ENCODE data around the gene SLC6A3. TPM values are rescaled to one million over a fixed set of nuclear protein-coding genes. Genes with fewer than 3 reads are reported as not detected.

Gene SLC6A3
- total RNA-seq, 1 donor from 2014 or later = 0.16 TPM

DNA sequence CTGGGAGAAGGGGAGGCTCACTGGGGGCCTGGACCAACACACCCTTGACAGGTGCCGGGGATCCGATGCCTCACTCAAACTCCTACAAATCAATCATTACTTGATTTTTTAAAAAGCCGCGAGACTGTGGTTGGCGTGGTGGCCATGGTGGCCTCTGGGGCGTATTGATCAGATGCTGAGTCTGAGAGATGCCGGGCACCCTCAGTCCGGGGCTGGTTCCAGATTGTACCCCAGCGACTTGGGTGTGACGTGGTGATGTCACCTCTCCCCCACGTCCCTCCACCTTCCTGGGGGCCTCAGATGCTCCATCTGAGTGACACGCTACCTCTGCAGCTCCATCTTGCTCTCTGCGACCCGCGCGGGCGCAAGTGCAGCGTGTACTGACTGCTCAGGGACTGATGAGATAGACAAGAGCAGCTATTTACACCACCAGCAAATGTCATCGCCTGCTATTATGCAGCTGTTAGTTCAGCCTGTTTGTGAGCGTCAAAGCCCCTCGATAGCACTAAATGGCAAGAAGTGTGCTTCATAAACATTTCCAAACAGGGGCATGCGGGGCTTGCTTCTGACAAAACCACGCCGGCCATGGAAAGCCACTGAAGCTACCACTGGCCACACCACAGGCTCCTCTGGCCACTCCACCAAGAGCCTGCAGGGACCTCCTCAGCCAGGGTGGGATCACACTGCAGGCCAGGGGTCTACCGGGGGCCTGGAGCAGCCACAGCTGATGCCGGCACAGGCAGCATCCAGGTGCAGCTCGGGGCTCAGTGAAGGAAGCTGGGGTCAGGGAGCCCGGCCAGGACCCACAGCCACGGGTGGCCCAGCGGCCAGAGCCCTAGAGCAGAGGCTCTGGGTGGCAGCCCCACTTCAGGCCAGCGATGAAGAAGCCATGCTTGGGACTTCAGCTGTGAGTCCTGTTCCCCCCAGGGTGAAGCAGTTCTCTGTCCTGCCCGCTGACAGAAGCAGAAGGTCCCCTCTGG lies 50.1 kb downstream of the SLC6A3 start:
- no peaks in the 10 kb centered on the region for H3K36me3 Mint-ChIP-seq (ENCODE audit: low read depth)
- peaks cover 50% of the 10 kb centered on the region for H3K27me3 Mint-ChIP-seq (ENCODE audit: low read depth)
- TF ChIP-seq, protein P1, sequence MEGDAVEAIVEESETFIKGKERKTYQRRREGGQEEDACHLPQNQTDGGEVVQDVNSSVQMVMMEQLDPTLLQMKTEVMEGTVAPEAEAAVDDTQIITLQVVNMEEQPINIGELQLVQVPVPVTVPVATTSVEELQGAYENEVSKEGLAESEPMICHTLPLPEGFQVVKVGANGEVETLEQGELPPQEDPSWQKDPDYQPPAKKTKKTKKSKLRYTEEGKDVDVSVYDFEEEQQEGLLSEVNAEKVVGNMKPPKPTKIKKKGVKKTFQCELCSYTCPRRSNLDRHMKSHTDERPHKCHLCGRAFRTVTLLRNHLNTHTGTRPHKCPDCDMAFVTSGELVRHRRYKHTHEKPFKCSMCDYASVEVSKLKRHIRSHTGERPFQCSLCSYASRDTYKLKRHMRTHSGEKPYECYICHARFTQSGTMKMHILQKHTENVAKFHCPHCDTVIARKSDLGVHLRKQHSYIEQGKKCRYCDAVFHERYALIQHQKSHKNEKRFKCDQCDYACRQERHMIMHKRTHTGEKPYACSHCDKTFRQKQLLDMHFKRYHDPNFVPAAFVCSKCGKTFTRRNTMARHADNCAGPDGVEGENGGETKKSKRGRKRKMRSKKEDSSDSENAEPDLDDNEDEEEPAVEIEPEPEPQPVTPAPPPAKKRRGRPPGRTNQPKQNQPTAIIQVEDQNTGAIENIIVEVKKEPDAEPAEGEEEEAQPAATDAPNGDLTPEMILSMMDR (conservative IDR thresholded peaks at IDR 0.05) = no peak
- no peak overlapping the region for H3K27ac Mint-ChIP-seq (ENCODE audit: unreplicated experiment)
- H3K4me3 Mint-ChIP-seq = no peak overlapping the region
- peaks cover 3% of the 10 kb centered on the region for H3K9me3 Mint-ChIP-seq
- no peak for DNase-seq (ENCODE audit: low read depth, low spot score)
- no peaks in the 10 kb centered on the region for H3K4me1 Mint-ChIP-seq

DNA sequence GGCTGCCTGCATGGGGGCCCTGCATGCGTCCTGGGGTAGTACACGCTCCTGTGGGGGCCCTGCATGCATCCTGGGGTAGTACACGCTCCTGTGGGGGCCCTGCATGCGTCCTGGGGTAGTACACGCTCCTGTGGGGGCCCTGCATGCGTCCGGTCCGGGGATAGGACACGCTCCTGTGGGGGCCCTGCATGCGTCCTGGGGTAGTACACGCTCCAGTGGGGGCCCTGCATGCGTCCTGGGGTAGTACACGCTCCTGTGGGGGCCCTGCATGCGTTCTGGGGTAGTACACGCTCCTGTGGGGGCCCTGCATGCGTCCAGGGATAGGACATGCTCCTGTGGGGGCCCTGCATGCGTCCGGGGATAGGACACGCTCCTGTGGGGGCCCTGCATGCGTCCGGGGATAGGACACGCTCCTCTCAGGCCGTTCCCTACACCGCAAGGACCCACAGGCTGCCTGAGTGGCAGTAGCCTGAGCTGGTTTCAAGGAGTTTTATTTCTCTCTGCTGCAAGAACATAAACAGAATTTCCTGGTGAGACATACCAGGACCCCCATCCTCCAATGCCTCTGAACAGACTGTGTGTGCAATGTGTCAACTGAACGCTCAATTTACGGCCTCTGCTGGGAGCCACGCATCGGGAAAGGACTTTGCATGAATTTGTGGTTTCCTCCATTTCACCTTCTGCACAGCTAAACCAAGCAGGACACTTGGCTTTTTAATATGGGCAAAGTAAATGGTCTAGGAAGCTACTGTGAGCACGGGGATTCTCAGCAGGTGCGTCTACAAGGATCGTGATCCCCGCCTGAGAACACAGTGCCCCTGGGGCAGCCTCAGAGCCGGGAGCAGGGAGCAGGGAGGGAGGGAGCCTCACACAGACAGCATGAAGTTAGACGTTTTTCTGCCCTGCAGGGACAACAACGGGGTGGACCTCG lies 51.4 kb downstream of the SLC6A3 start:
- Mint-ChIP-seq H3K36me3 (ENCODE audit: low read depth) (no peaks in the 10 kb centered on the region), H3K4me3 (no peak overlapping the region), H3K27me3 (ENCODE audit: low read depth) (peaks cover 63% of the 10 kb centered on the region), H3K27ac (ENCODE audit: unreplicated experiment) (no peak overlapping the region), H3K9me3 (peaks cover 3% of the 10 kb centered on the region), H3K4me1 (no peaks in the 10 kb centered on the region)
- DNase-seq (ENCODE audit: low read depth, low spot score) = no peak
- TF ChIP-seq, protein P1 (conservative IDR thresholded peaks at IDR 0.05) = no peak

DNA sequence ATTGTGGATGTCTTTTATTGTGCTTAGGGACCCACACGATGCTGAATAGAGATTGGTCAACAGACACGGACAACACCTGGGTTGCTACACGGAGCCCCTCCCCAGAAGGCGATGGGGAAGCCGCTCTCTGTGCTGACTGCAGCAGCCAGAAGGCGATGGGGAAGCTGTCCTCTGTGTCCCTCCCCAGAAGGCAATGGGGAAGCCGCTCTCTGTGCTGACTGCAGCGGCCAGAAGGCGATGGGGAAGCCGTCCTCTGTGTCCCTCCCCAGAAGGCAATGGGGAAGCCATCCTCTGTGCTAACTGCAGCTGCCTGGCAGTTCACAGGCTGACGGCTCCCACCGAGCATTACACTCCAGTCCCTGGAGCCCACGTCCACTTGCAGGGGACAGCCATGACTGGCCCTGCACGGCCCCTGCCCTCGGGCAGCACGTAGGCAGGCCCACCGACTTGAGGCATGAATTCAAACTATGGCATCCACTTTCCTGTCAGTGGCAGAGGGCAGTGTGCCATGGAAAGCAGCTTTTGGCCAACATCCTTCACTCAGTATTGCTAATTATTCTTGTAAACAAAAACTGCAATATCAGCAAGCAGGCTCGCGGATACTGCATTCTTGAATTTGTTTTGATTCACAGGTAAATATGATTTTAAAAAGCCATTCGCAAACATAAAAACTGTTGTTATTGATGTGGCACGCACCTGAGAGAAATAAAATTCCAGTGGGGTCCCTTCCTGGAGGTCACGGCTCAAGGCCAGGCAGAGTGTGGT lies 52.3 kb downstream of the SLC6A3 start:
- Mint-ChIP-seq H3K4me1 (no peaks in the 10 kb centered on the region), H3K9me3 (peaks cover 8% of the 10 kb centered on the region), H3K27me3 (ENCODE audit: low read depth) (peaks cover 65% of the 10 kb centered on the region), H3K4me3 (no peak overlapping the region), H3K36me3 (ENCODE audit: low read depth) (no peaks in the 10 kb centered on the region), H3K27ac (ENCODE audit: unreplicated experiment) (no peak overlapping the region)
- TF ChIP-seq, protein P1 (conservative IDR thresholded peaks at IDR 0.05) = no peak
- DNase-seq (ENCODE audit: low read depth, low spot score) = no peak

DNA sequence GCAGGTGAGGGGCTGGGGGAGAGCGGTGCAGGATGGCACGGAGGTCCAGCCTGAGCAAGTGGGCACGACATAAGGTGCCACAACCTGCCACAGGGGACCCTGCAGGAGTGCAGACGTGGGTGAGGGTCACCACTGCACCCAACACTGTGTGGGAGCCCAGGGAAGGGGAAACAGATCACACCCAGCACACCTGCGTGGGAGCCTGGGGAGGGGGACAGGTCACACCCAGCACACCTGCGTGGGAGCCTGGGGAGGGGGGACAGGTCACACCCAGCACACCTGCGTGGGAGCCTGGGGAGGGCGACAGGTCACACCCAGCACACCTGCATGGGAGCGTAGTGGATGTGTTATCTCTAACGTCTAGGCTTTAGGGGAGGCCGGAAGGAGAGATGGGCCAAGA lies 53.0 kb downstream of the SLC6A3 start:
- H3K27ac Mint-ChIP-seq (ENCODE audit: unreplicated experiment) = no peak overlapping the region
- H3K27me3 Mint-ChIP-seq (ENCODE audit: low read depth) = peaks cover 65% of the 10 kb centered on the region
- TF ChIP-seq, protein P1 (conservative IDR thresholded peaks at IDR 0.05) = no peak
- no peak overlapping the region for H3K4me3 Mint-ChIP-seq
- DNase-seq (ENCODE audit: low read depth, low spot score) = no peak
- no peaks in the 10 kb centered on the region for H3K36me3 Mint-ChIP-seq (ENCODE audit: low read depth)
- H3K9me3 Mint-ChIP-seq = peaks cover 8% of the 10 kb centered on the region
- H3K4me1 Mint-ChIP-seq = no peaks in the 10 kb centered on the region

DNA sequence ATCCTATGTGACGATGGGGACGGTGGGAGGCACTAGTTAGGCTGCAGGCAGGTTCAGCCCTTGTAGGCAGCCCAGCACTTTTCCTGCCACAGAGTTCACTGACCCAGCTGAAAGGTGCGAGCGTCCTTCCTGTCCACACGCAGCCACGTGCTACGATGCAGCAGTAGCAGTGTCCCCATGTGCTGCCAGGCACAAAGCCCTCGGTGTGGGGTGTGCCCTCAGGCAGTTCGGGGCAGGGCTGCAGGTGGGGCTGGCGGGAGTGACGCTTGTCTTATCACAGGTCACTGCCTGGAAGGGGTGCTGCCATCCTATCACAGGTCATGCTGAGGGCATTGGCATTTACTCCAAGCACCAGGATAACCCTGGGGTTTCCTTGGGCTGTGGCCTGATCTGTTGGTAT lies 53.5 kb downstream of the SLC6A3 start:
- no peak overlapping the region for H3K27ac Mint-ChIP-seq (ENCODE audit: unreplicated experiment)
- peaks cover 4% of the 10 kb centered on the region for H3K4me1 Mint-ChIP-seq
- no peaks in the 10 kb centered on the region for H3K36me3 Mint-ChIP-seq (ENCODE audit: low read depth)
- no peak overlapping the region for H3K4me3 Mint-ChIP-seq
- no peak for DNase-seq (ENCODE audit: low read depth, low spot score)
- peaks cover 8% of the 10 kb centered on the region for H3K9me3 Mint-ChIP-seq
- H3K27me3 Mint-ChIP-seq (ENCODE audit: low read depth) = peaks cover 65% of the 10 kb centered on the region
- TF ChIP-seq, protein P1 (conservative IDR thresholded peaks at IDR 0.05) = no peak
